Measurements from ENCODE around the gene TRIM46. TPM values are rescaled to one million over a fixed set of nuclear protein-coding genes. Genes with fewer than 3 reads are reported as not detected.

Gene TRIM46
- total and polyA plus RNA-seq, 9 of the 15 experiments (the other 6 are each of a cell fraction or from before 2014, with no cell fraction given) = 0.05 to 0.60 (median 0.16) TPM; not detected in 3

GRCh38 chr1:155173478-155174323 is at the start of gene TRIM46 (continued):
- peak; percentile 44 for TF ChIP-seq MGA (IDR thresholded peaks at IDR 0.05)
- 0 out of 2 replicates have a peak, but pooled peaks have one; percentile 4 for TF ChIP-seq ELF1 (tag; IDR thresholded peaks at IDR 0.05)
- no peak for TF ChIP-seq MNT (conservative IDR thresholded peaks at IDR 0.05)
- no peak for TF ChIP-seq ZNF518B (CRISPR knock-in tag; IDR thresholded peaks at IDR 0.05)
- TF ChIP-seq HDGF (IDR thresholded peaks at IDR 0.05) = no peak
- TF ChIP-seq STAG1 (CRISPR knock-in tag; IDR thresholded peaks at IDR 0.05; ENCODE audit: borderline replicate concordance) = 0 out of 2 replicates have a peak, but pooled peaks have one; percentile 5
- no peak for TF ChIP-seq ZNF395 (CRISPR knock-in tag; IDR thresholded peaks at IDR 0.05)
- 0 out of 2 replicates have a peak, but pooled peaks have one; percentile 21 for TF ChIP-seq GATAD2A (IDR thresholded peaks at IDR 0.05)
